Heart right ventricle (tissue), 16 donors: ENCODE data around the gene PRKCE. TPM values are rescaled to one million over a fixed set of nuclear protein-coding genes. Genes with fewer than 3 reads are reported as not detected.

ENCODE experiments used
- ATAC-seq, 8 donors: fragments of 200-7000 bp; cut with Tn5 transposase; one replicate each; pipeline ENCODE4 v1.9.1; 2020; ENCODE audit warnings: mild to moderate bottlenecking in 8 of 8, moderate library complexity in 8 of 8, moderate number of reproducible peaks in 1 of 8
- DNase-seq, 2 donors: peaks; one replicate each; pipeline ENCODE4 v3.0.0-alpha.2; 2020
- H3K27ac ChIP-seq, 10 donors: fragments of 200-600 bp; sonication (generic) in 2 of 10; one replicate each; pipeline versions ENCODE4 v1.5.0 to v1.8.0; 2020 to 2022; ENCODE audit warnings: mild to moderate bottlenecking in 3 of 10
- H3K27me3 ChIP-seq, 7 donors: fragments of 200-600 bp; one replicate each; pipeline ENCODE4 v1.8.0; 2021 to 2022; ENCODE audit warnings: mild to moderate bottlenecking in 2 of 7
- H3K36me3 ChIP-seq, 9 donors: fragments of 200-600 bp; sonication (generic) in 1 of 9; one replicate each; pipeline versions ENCODE4 v1.5.0 to v1.8.0; 2020 to 2022; ENCODE audit warnings: mild to moderate bottlenecking in 2 of 9
- H3K4me1 ChIP-seq, 9 donors: fragments of 200-600 bp; sonication (generic) in 1 of 9; one replicate each; pipeline versions ENCODE4 v1.5.0 to v1.8.0; 2020 to 2022; ENCODE audit warnings: mild to moderate bottlenecking in 4 of 9
- H3K4me3 ChIP-seq, 10 donors: fragments of 200-600 bp; sonication (generic) in 2 of 10; one replicate each; pipeline versions ENCODE4 v1.5.0 to v1.8.0; 2020 to 2022; ENCODE audit warnings: mild to moderate bottlenecking in 7 of 10, moderate library complexity in 2 of 10
- H3K9me3 ChIP-seq, 11 donors: fragments of 200-600 bp in 10 of 11; sonication (generic) in 2 of 11; one replicate each; pipeline versions ENCODE4 v1.5.0 to v1.8.0; 2013 to 2022; ENCODE audit warnings: mild to moderate bottlenecking in 2 of 11, control low read depth in 1 of 11, moderate library complexity in 1 of 11
- CTCF ChIP-seq, 9 donors: fragments of 200-600 bp; sonication (generic) in 2 of 9; IDR thresholded peaks; one replicate each; pipeline versions ENCODE4 v1.5.0 to v1.8.0; 2021 to 2022; ENCODE audit warnings: antibody characterized with exemption in 9 of 9, mild to moderate bottlenecking in 5 of 9, moderate library complexity in 1 of 9
- WGBS, 2 donors: extraction: QIAGEN DNeasy Blood & Tissue Kit; methylation state at CpG; one replicate each; pipeline ENCODE4 v1.1.7; 2013; ENCODE audit warnings: inconsistent platforms in 1 of 2; 5-methylcytosine and 5-hydroxymethylcytosine counted together
- intact Hi-C, 10 donors: fragments of 100-400 bp; cut with DNase I; formaldehyde crosslinking; loops; one replicate each; pipeline versions ENCODE4 v1.11.1 to v1.14.2; 2022
- polyA plus RNA-seq, 2 donors: library from polyadenylated mRNA; stranded (reverse); fragments of 200-250 nt; gene quantifications; one replicate each; pipeline ENCODE4 v1.2.3, GENCODE V29; 2013
- total RNA-seq, 10 donors: library from RNA; stranded (reverse); fragmentation: NEBNext Ultra II Directional in 3 of 10; extraction: Animal tissue kit (Norgen Biotek cat#: 25700) in 3 of 10; gene quantifications; one replicate each; pipeline versions ENCODE4 v1.2.1 to v1.2.4, GENCODE V29; 2021 to 2023
- donor health status: Arrhythmogenic right ventricular cardiomyopathy.
- donor health status: ischemic (EF 13 %, LVEDD 7.1; RV severe dilation, severe dysfunction).
- donor health status: healthy with polysubstance abuse.
- donor health status: DM: no; HTN: yes; CAD: no.
- donor health status: DM: no; HTN: no; CAD: no.
- donor health status: ischemic (EF 25% LVEDD 6.9; RV normal size, moderate dysfunction).
- donor health status: ischemic (EF 25% LVEDD 5.7; RV mildly dilated, moderate dysfunction).
- donor health status: healthy.
- donor health status: DM: yes; HTN: yes; CAD: no.
- donor health status: Ischemic cardiomyopathy.
- donor health status: ischemic (EF 35%, LVEDD 5.7; RV mildly dilated, moderate dysfunction).
- donor health status: nonischemic (EF 11% LVEDD 7.7; RV severe dilation, severe dysfunction).
- donor health status: DM: yes; HTN: yes; CAD: no.
- donor health status: PGD.
- donor health status: ischemic (EF 29% LVEDD 5.4; RV normal size, mild dysfunction).
- donor health status: nonischemic (EF 23%, LVEDD 6.1; RV moderate dilation, normal function).

The PRKCE gene
- total and polyA plus RNA-seq, 12 donors = 3.7 to 22.7 (median 16.7) TPM

- whole genome bisulfite sequencing, 2 donors = 92 to 95% methylated on average over 8 of the region's 8 CpGs
- peak overlapping the region in 1 of 10 donors; percentile 17 for H3K27ac ChIP-seq
- ATAC-seq (peak in 1 of 8 donors; percentile 34), DNase-seq (no peak)
- intact Hi-C loops = no loop called here
- TF ChIP-seq CTCF (IDR thresholded peaks at IDR 0.05) = no peak
- H3K4me3 ChIP-seq = no peak overlapping the region
- H3K9me3 ChIP-seq = peaks cover 0 to 3% (median 0%) of the 10 kb centered on the region in 11 donors
- peaks cover 0 to 15% (median 0%) of the 10 kb centered on the region in 9 donors for H3K36me3 ChIP-seq
- no peaks in the 10 kb centered on the region for H3K27me3 ChIP-seq
- peaks cover 0 to 32% (median 19%) of the 10 kb centered on the region in 9 donors for H3K4me1 ChIP-seq
These were observed 398.6 kb downstream of the PRKCE start for GRCh38 chr2:46050027-46050426.

GRCh38 chr2:46050489-46050888 lies 399.0 kb downstream of the PRKCE start:
- intact Hi-C loops = no loop called here
- H3K27ac ChIP-seq = peak overlapping the region in 1 of 10 donors; percentile 17
- H3K4me3 ChIP-seq = no peak overlapping the region
- H3K9me3 ChIP-seq = peaks cover 0 to 3% (median 0%) of the 10 kb centered on the region in 11 donors
- no peaks in the 10 kb centered on the region for H3K27me3 ChIP-seq
- H3K36me3 ChIP-seq = peaks cover 0 to 15% (median 0%) of the 10 kb centered on the region in 9 donors
- ATAC-seq (no peak), DNase-seq (no peak)
- WGBS, 2 donors = 97 to 100% methylated on average over 2 of the region's 2 CpGs
- peaks cover 0 to 29% (median 18%) of the 10 kb centered on the region in 9 donors for H3K4me1 ChIP-seq
- no peak for TF ChIP-seq CTCF (IDR thresholded peaks at IDR 0.05)

GRCh38 chr2:46051085-46051484 lies 399.6 kb downstream of the PRKCE start:
- Histone ChIP-seq H3K4me3 (no peak overlapping the region), H3K36me3 (peaks cover 0 to 15% (median 0%) of the 10 kb centered on the region in 9 donors), H3K9me3 (peaks cover 0 to 3% (median 0%) of the 10 kb centered on the region in 11 donors), H3K4me1 (peaks cover 0 to 23% (median 12%) of the 10 kb centered on the region in 9 donors), H3K27ac (no peak overlapping the region), H3K27me3 (no peaks in the 10 kb centered on the region)
- WGBS, 2 donors = 93 to 97% methylated on average over 1 of the region's 1 CpG
- intact Hi-C loops = no loop called here
- ATAC-seq (no peak), DNase-seq (no peak)
- no peak for TF ChIP-seq CTCF (IDR thresholded peaks at IDR 0.05)

GRCh38 chr2:46053564-46053963 lies 402.1 kb downstream of the PRKCE start:
- DNase-seq (no peak), ATAC-seq (no peak)
- H3K9me3 ChIP-seq = peaks cover 0 to 3% (median 0%) of the 10 kb centered on the region in 11 donors
- H3K27me3 ChIP-seq = no peaks in the 10 kb centered on the region
- no peak overlapping the region for H3K4me3 ChIP-seq
- no peak for TF ChIP-seq CTCF (IDR thresholded peaks at IDR 0.05)
- intact Hi-C loops = no loop called here
- no peak overlapping the region for H3K27ac ChIP-seq
- peaks cover 0 to 17% (median 10%) of the 10 kb centered on the region in 9 donors for H3K4me1 ChIP-seq
- WGBS, 2 donors = 89 to 95% methylated on average over 9 of the region's 9 CpGs
- peaks cover 0 to 15% (median 0%) of the 10 kb centered on the region in 9 donors for H3K36me3 ChIP-seq
